CD4-positive, alpha-beta T cell treated with Interleukin-15 for 4 hours (primary cell): ENCODE data around the gene C3orf62.
A peak's percentile ranks its signal among the peaks of the same experiment; 100 is the strongest.
"Not testable (repeated sequence)": the region's sequence is repeated elsewhere in the genome, so short reads cannot be mapped to it uniquely, and the experiment has no call there.

Experiments
- DNase-seq: peaks from one replicate; pipeline ENCODE4 v3.0.0-alpha.2; 2020; ENCODE audit warnings: low spot score

C3orf62 gene

DNA sequence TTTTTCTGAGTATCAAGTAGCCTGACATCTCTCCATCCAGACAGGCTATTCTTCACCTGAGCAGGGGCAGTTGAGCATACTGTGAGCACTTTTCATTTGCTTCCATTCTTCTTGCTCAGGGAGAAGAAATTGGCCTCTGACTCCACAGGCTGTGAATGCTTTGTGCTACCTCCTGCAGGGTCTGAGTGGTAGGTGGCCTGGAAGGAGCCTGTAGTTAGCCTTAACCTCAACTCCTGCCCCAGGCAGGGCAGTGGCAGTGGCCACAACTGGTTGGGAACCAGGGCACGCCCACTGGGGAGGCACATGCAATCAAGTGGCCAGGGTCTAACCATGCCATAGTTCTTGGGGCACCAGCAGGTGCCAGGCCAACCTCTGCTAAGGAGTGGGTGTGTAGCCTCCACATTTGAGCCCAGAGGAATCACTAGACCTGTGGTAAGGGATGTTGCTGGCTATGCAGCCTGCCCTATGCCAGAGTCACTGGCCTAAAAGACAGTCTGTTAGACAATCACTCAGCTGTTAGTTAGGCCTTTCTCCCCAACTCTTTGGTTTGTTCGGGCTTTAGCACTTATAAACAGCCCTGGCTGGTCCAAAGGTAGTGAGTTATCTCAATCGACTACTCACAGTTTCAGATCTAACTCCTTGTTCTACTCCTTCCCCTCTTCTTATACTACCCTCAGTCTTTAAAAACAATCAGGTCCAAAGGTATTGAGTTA is 7.4 kb downstream of the C3orf62 start:
- no peak for DNase-seq

DNA sequence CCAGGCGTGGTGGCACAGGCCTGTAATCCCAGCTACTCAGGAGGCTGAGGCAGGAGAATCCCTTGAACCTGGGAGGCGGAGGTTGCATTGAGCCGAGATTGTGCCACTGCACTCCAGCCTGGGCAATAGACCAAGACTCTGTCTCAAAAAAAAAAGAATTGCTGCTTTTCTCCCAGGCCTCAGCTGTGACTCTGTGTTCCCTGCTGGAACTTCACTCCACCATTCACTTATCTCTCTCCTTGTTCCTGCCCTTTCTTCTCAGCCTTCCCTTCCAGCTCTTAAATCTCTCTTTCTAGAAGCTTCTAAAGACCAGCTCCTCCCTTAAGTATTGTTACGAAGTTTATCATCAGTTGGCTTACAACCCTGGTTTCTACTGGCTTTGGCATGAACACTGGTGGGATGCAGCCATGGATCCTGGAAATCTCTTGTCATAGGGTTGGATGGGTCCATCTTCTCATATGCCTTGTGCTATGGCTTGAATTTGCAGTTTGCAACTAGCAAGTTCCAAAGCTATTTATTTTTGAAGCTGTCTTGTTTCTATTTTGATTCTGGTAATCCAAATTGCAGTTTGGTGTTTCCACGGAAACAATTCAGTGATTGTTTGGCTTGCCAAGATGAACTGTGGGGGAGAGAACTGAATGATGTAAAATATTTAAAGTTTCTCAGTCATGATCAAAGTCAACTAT is 10.5 kb downstream of the C3orf62 start:
- DNase-seq: no peak

DNA sequence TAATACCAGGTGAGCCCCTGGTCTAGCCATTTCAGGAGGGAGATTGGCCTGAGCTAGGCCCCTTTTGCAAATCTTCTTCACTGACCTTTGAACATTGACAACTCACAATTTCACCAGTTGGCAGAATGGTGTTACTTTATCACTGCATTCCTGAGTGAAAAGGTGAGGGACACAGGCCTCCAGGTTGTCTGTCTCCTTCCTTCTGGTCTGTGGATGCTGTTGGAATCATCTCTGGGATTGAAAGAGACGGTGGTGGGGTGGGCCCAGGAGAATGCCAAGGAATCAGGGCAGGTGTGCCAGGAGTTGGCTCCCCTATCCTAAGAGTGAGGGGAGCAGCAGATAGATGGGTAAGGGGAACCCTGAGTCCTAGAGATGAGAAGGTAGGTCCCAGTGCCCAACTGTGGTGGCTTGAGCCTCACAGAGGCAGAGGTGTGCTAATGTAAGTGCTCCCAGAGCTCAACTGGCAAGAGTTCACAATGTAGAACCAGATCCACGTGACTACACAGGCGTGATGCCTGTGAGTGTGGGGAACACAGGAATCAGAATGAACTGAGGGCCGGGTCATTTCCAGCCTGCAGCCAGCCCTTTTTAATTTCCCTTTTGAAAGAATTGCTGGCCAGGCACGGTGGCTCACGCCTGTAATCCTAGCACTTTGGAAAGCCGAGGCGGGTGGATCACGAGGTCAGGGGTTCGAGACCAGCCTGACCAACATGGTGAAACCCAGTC is 11.2 kb downstream of the C3orf62 start:
- DNase-seq: no peak

DNA sequence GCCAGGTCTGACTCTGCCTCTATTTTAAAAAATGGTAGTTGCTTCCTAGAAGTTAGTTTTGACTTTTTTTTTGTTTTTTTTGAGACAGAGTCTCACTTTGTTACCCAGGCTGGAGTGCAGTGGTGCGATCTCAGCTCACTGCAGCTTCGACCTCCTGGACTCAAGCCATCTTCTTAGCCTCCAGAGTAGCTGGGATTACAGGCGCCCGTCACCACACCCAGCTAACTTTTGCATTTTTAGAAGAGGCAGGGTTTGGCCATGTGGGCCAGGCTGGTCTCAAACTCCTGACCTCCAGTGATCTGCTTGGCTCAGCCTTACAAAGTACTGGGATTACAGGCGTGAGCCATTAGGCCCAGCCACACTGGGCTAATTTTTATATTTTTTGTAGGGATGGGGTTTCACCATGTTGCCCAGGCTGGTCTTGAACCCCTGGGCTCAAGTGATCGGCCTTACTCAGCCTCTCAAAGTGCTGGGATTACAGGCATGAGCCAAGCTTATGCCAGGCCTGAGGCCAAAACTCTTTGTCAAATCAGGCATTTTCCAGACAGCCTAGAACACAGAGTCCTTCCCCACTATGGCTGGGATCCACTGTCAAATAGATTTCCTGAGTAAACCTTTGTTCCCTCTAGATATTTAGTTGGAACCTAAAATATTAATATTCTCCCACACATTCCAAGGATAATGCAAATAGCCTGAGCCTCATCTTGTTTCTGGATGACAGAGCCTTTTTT is 13.7 kb downstream of the C3orf62 start:
- DNase-seq: no peak

DNA sequence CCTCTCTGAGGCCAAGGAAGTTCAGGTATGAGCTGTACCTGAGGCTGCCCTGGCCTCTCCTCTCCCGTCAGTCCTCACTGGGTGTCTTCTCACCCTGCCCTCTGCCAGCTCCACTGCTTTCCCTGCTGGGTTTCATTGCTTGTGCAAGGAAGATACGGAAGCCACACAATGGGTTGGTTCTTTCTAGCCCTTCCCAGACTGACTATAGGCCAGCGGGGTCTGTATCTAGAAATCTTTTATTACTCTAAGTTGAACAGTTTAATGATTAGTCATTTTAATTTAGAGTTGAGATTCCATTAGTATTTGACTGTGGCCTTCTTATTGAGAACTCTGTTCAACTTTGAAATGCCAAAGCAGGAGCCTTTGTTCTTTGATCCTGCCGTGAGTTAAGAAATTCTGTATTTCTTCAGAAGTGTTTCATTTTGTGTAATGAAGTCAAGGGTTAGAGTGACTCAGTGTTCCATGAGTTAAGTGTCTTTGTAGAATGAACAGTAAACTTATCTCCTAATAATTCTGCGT is 16.2 kb downstream of the C3orf62 start:
- no peak for DNase-seq

DNA sequence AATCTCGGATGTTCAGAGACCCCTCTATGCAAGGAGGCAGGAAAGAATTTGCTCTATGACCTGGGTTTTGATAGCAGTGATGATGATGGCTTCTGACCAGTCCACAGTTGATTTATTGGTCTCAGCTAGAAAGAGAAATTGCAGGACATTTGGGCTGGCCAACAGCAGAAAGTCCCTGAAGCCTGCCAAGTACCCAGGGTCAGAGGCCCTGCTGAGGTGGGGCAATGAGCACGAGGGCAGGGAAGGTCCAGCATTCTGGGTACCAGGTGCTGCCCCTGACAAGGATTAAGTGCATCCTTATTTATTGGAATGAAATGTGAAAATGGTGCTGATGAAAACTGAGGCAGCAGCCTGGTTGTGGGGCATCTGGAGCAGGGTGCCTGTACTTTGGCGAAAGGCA is 19.8 kb downstream of the C3orf62 start:
- no peak for DNase-seq

DNA sequence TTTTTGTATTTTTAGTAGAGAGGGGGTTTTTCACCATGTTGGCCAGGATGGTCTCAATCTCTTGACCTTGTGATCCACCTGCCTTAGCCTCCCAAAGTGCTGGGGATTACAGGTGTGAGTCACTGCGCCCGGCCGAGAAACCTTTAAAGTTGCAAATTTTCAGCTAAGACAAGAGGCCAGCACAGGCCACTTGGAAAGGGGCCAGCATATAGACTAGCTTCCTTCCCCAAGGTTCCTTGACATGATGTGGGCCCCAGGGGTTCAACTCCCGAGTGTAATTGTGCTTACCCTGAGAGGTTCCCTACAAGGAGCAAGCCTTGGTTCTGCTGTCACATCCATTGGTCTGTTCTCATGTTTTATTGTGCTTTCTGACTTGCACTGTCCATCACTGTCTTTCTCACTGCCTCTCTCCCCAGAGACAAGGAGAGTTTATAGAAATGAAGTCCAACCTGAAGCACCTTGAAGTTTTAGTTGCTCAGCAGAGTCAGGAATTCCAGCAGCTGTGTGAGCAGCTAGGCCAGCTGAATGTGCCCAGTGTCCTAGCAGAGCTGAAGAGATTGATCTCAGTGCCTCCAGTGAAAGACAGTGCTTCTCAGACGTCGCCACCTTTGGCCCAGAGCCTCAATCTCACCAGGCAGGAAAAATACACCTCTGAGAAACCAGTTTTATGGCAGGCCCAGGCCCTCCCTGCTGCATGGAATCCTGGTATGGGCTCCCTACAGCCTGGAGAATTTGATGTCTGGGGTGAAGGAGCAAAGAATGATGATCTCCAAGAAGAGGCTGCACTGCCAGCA is 21.1 kb downstream of the C3orf62 start:
- DNase-seq: no peak

DNA sequence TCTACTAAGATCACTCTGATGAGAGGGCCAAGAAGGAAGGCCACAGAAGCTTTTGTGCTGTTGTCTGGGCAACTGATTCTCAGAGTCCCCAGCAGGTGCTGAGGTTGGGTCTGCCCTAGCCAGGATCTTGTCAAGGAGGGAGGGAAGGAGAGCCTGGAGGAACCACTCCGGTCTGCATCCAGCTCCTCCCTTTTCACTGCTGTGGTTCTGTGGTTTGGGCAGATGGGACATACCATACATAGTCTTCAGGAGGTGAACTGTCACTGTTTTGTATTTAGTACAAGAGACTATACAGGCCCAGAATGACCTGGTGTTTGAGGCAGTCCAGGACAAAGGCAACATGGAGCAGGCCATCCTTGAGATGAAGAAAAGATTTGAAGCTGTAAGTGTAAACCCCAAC is 21.9 kb downstream of the C3orf62 start:
- DNase-seq: no peak

DNA sequence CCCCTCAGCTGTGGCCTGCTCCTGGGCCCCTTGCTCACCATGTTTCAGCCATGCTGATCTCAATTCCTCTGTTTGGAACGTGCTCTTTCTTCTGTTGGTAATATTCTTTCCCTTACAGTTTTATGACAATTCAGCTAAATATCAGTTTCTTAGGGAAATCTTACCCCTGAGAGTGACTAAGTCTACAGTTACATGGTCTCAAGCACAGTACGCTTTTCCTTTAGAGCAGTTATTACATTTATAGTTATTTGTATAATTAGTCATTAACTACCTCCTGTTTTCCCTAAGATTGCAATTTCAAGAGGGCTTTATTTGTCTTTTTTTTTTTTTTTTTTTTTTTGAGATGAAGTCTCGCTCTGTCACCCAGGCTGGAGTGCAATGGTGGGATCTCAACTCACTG is 23.5 kb downstream of the C3orf62 start:
- no peak for DNase-seq

DNA sequence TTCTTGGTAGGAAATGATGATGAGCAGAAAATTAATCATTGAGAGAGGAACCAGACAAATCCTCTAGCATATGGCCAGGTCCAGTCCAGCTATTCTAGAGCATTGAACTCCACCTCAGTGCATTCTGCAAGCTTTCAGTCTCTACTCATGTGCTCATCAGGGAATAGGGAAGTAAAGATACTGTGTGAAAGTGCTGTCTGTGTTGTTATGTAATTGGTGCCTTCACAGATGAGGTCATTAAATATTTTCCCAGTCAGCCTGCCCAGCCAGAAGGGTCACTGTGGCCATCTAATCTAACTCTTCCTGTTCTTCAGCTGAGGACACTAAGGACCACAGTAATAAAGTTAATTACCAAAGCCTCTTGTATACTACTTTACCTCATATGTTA is 28.2 kb downstream of the C3orf62 start:
- DNase-seq: no peak

DNA sequence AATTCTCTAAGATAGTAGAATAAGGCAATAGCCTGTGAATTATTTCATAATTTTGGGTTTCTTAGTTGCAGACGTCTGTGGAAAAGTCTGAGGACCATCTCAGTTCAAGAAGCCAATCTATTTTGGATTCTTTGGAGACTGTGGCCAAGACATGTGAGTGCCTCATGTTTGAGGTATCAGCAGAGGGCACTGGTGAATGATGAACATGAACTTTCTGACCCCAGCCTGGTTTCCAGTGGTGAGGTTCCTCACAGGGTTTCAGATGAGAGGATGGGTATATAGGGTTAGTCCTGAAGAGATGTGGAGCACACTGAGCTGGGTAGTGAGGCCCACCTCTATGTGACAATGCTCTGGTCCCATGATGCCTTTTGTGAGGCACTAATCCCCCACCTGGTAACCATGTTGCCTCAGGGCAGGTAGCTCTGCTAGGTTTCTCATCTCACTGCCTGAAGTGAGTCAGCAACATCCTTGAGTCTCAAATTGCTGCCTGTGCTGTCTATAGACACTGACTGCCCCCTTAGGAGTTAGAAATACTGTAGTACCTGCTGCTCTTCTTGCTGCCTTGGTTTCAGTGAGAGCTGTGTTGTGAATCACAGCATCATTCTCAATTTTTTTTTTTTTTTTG is 32.3 kb downstream of the C3orf62 start:
- no peak for DNase-seq

DNA sequence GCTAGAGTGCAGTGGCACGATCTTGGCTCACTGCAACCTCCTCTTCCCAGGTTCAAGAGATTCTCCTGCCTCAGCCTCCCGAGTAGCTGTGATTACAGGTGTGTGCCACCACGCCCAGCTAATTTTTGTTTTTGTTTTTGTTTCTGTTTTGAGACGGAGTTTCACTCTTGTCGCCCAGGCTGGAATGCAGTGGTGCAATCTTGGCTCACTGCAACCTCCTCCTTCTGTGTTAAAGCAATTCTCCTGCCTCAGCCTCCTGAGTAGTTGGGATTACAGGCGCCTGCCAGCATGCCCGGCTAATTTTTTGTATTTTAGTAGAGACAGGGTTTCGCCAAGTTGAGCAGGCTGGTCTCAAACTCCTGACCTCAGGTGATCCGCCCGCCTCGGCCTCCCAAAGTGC is 36.9 kb downstream of the C3orf62 start:
- DNase-seq: not testable (repeated sequence)

DNA sequence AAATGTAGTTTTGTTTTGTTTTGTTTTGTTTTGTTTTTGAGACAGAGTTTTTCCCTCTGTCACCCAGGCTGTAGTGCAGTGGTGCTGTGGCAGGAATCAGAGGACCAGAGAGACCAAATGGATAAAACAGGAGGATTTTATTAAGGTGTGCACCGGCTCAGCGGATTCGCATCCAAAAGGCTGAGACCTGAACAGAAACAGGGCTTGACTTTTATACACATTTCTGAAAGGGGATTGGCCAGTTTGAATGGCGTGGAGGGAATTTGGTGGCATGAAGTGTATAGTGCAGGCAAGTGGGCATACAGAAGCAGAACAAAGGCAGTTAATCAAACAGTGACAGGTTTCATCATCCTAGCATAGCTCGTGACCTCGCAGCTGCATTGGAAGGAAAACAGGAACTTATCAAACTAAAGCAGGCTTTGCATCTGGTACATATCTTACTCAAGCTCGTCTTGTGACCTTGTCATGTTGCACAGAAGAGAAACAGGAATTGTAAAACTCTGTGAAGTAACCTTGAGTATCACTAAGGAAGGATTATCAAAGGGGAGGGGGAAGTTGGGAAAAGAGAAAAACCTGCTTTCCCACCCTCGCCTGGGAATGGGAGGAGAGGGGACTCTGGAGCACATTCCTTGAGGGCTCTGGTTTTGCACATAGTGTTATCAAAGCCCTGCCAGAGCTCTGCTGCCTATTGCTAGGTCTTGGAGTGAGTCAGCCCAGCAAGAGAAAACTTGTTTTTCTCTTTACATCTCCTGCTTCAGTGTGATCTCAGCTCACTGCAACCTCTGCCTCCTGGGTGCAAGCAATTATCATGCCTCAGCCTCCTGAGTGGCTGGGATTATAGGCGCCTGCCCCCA is 38.5 kb downstream of the C3orf62 start:
- DNase-seq: peak; percentile 1

DNA sequence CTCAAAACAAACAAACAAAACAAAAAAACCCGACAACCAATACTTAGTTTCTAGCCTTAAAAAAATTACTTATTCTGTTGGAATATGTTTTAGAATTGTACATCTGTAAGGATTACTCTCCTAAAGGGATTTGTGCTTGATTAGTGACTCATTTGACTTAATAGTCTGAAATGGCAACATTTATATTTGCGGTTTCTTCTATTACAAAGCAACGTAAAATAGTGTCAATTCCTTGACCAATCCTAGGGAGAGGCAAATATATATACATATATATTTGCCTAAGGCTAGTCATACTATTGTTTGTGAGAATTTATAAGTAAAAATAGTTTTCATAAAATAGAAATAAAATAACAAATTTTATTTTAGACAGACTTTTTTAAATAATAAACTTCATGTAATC is 39.7 kb downstream of the C3orf62 start:
- DNase-seq: no peak

DNA sequence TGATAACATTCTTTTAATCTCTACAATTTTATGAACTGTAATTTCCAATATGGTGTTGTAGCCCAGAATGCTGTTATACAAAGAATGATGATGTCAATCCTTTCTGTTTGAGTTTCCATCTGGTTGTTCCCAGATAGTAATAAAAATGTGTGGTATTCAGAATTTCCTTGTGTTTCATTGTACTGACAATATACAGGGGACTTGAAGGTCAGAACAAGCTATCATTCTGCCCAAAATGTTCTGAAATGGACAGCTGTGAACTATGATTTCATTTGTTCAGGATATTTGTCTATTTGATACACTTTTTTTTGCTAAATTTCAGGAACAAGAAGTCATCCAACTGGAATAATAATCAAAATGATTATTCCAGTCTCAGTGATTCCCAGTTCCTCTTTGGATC is 40.8 kb downstream of the C3orf62 start:
- DNase-seq: no peak

DNA sequence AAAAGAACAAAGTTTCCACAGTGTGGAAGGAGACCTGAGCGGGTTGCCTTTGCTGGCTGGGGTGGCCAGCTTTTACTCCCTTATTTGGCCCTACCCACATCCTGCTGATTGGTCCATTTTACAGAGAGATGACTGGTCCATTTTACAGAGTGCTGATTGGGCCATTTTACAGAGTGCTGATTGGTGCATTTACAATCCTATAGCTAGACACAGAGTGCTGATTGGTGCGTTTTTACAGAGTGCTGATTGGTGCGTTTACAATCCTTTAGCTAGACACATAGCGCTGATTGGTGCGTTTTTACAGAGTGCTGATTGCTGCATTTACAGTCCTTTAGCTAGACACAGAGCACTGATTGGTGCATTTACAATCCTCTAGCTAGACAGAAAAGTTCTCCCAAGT is 48.2 kb downstream of the C3orf62 start:
- not testable (repeated sequence) for DNase-seq

DNA sequence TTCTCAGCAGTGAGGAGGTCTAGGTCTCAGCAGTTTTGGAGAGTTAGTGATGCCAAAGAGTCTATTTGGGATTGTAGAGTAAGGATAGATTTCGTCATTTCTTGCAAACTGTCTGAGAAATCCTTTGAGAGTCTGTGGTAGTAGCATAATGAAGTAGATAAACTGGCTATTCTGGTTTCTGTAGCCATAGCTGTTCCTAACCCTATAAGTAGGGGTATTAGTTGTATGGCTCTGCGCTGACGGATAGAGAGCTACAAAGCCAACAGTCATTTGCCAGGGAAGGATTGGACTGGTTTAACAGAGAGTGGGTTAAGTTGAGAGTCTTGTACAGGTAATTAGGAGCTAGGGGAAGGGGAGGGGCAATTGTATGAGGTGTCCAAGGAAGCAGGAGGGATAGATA is 55.0 kb downstream of the C3orf62 start:
- DNase-seq: no peak

DNA sequence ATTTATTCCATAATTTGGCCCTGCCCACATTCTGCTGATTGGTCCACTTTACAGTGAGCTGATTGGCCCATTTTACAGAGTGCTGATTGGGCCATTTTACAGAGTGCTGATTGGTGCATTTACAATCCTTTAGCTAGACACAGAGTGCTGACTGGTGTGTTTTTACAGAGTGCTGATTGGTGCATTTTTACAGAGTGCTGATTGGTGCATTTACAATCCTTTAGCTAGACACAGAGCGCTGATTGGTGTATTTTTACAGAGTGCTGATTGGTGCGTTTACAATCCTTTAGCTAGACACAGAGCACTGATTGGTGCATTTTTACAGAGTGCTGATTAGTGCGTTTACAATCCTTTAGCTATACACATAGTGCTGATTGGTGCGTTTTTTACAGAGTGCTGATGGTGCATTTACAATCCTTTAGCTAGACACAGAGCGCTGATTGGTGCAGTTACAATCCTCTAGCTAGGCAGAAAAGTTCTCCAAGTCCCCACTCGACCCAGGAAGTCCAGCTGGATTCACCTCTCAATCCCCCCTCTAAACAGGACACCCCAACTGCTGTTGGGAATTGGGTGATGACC is 56.0 kb downstream of the C3orf62 start:
- not testable (repeated sequence) for DNase-seq

DNA sequence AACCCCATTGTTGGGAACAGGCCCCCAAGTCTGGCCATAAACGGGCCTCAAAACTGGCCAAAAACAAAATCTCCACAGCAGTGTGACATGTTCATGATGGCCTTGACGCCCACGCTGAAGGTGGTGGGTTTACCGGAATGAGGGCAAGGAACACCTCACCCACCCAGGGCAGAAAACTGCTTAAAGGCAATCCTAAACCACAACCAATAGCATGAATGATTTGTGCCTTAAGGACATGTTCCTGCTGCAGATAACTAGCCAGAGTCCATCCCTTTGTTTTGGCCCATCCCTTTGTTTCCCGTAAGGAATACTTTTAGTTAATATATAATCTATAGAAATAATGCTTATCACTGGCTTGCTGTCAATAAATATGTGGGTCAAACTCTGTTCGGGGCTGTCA is 57.9 kb downstream of the C3orf62 start:
- no peak for DNase-seq
